Keratinocyte (primary cell): Measurements from ENCODE around the gene STK26.

Experiments used
- EZH2 ChIP-seq: IDR thresholded peaks from one replicate; pipeline ENCODE4 v1.6.1; 2012; ENCODE audit warnings: inconsistent platforms, mild to moderate bottlenecking, low read length, moderate library complexity
- TF ChIP-seq, protein P1 (sequence below), 3 experiments: IDR thresholded peaks in 1 of 3; conservative IDR thresholded peaks in 1 of 3; optimal IDR thresholded peaks in 1 of 3; 2 replicates in 2 of 3; 3 replicates in 1 of 3; pipeline versions ENCODE3 to v1.5.1; 2011; ENCODE audit warnings: low read length in 3 of 3, mild to moderate bottlenecking in 3 of 3, moderate library complexity in 2 of 3, control low read depth in 1 of 3, inconsistent platforms in 1 of 3; ENCODE audit not compliant: insufficient read depth in 2 of 3; ENCODE audit errors: extremely low read depth in 1 of 3

DNA sequence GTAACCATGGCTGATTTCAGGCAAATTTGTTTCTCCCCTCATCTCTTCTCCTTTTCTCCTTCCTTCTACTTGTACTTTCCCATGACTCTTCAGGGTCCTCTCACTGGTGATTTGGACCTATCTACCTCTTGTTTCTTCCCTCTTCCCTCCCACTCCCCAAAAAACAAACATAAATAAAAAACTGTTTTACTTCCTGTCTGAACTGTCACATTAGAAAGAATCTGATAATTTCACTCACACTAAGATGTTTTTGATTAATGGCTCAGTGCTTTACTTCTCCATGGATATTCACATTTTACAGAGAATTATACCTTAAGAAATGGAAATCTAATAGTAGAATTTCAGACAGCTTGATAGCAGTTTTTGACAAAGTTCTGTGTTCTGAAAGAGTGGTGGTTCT lies 7.2 kb downstream of the STK26 start:
- TF ChIP-seq, protein P1, sequence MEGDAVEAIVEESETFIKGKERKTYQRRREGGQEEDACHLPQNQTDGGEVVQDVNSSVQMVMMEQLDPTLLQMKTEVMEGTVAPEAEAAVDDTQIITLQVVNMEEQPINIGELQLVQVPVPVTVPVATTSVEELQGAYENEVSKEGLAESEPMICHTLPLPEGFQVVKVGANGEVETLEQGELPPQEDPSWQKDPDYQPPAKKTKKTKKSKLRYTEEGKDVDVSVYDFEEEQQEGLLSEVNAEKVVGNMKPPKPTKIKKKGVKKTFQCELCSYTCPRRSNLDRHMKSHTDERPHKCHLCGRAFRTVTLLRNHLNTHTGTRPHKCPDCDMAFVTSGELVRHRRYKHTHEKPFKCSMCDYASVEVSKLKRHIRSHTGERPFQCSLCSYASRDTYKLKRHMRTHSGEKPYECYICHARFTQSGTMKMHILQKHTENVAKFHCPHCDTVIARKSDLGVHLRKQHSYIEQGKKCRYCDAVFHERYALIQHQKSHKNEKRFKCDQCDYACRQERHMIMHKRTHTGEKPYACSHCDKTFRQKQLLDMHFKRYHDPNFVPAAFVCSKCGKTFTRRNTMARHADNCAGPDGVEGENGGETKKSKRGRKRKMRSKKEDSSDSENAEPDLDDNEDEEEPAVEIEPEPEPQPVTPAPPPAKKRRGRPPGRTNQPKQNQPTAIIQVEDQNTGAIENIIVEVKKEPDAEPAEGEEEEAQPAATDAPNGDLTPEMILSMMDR (optimal IDR thresholded peaks at IDR 0.05 in 1 of 3, IDR thresholded peaks at IDR 0.05 in 1 of 3, conservative IDR thresholded peaks at IDR 0.05 in 1 of 3; ENCODE audit: extremely low read depth in 1 of 3, insufficient read depth in 2 of 3, low read length in 3 of 3), result no peak
- no peak for TF ChIP-seq EZH2
